ENCODE measurements around the gene COMT.
"Not testable (repeated sequence)": the region's sequence is repeated elsewhere in the genome, so short reads cannot be mapped to it uniquely, and the experiment has no call there.

The COMT gene

DNA sequence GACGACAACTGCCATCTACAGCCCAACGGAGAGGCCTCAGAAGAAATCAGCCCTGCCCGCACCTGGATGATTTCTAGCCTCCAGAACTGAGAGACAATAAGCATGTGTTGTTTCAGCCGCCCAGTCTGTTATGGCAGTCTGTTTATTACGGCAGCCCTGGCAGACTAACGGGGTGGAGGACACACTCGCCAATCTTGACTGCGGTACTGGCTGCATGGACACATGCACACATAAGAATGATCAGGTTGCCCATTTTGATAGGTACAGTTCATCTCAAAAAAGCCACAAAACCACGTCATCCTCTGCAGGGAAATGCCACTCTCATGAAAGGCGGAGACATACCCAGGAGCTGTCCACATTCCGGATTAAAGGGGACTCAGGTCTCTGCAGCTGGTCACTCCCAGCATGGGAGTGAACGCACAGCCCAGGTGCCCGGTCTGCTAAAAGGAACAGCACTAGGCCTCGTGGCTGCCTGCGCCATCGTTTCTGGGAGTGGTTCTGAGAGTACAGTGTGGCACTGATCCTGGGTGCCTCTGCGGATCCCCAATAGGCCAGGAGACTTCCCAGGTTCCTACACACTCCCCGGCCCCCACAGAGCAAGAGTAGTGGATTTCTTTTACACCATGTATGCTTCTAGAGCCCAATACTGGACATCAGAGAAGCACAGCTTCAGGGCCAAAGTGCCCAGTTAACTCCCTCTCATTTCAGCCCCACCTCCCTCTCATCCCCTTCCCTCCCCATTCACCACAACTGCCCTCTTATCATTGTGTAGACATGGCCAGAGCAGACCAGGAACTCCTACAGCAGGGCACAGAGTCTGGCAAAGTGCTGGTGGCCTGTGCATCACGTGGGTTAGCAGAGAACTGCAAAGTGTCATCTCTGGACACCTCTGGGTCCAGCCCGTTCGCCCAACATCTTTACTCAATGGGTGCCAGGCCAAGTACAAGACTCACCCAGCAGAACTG, 11.7 kb upstream of the COMT start:
- no peak for DNase-seq

DNA sequence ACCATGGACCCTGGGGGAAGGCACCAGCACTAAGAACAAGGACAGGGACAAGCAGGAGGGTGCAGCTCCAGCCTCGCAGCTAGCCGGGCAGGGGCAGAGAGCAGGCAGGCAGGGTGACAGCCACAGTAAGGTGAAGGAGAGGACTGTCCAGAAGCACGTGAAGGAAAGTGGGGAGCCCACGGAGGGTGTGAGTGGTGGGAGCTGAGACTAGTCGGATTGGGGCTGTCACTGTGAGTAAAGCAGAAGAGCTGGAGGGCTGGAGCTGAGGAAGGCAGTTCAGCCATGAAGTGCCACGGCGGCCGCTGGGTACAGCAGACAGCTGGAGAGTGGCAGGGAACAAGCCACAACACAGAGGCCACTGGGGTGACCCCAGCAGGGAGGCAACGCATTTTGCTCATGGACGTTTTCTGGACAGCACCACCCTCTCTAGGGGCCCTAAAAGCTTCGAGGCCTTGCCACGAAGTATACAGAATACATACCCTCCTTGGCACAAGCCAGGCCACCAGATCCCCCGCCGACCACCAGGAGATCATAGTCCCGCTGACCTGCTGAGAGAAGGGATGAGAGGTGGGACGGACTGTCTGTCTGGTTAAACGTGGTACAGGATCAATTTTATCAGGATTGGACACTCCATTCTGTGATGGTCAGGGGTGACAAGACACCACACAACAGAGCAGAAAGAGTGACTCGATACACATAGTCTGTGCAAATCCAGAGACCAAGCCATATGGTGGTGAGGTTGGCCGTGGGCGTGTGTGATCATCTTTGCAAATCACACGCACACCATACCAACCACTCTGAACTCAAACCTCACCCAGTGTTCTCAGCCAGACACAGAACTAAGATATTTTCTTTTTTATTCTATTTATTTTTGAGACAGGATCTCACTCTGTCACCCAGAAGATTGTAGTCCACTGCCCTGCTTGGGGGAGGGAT, 10.8 kb upstream of the COMT start:
- no peak for DNase-seq

DNA sequence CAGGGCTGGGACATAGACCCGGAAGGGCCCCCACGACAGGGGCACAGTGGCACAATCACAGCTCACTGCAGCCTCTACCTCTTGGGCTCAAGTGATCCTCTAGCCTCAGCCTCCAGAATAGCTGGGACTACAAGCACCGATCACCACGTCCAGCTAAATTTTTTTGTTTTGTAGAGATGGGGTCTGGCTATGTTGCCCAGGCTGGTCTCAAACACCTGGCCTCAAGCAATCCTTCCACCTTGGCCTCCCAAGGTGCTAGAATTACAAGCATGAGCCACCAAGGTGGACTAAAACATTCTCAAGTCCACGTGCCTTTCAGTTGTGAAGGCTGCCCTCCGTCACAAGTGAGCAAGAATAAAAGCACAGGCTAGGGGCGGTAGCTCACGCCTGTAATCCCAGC, 10.1 kb upstream of the COMT start:
- no peak for DNase-seq

DNA sequence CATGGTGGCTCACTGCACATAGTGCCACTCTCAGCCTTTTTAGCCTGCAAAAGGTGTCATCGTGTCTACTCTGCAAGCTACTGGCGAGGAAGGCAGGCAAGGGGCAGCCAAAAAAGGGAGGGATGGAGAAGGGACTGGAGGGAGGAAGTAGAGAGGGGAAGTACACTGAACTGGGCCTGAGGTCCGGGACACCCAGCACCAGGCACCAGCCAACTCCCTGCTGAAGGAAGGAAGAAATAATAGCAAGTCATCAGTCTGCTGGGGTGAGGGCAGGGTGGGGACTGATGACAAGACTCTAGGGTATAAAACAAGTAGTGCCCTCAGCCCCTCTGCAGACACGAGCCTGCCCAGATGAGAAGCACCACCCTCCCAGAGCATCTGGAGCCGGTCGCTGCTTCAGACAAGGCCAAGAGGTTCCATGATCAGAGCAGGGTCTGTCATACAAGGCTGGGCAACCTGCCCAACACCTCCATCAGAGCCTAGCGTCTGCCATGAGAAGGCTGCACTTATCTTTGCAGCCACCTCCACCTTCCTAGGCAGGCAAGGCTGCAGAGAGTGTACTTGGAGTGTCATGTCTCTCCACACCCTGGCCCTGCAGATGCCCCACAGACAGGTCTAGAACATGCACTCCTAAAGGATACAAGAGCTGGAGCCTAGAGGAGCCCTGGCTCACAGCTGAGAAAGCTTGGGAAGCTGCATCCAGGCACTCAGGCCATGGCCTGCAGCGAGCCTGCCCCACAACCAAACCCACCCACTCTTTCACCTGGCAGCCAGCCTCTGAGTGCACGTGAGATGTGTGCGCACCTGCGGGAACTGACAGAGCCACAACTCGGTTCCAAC, 9.0 kb upstream of the COMT start:
- no peak for DNase-seq

DNA sequence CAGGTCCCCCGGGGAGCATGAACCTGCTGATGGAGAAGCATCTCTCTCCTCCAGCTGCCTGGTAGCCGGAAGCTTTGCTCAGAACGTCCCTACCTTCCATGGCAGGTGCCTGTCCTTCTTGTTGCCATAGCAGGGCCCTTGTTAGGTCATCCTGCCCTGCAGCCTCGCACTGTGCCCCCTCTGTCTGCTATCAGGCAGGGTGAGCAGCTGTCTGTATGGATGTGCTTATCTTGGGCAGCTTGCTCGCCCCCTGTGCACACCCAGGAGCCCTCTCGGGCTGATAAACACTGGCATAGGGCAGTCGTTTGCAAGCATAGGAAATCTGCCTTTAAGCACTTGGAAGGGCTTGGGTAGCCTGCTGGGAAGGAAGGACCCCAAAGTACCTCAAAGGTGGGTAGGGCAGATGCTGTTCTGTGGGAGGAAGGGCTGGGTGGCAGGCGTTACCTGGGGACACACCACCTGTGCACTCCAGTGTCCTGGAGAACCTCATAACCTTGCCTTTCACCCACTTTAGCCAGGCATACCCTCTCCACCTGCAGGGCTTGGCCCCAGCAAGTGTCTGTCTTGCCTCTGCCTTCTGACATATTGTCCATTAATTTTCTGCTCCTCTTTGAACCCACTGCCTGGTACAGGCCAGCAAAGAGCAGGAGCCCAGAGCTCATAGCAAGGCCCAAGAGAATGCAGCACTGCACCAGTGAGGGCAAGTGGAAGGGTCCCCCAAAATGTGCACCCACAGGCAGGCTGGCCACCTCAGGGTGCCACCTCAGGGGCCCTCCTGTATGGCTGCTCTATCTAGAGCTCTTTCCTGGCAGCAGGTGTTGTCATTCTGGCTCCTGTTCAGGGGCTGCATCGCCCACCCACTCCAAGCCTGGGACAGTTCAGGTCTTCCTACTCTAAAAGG, 8.0 kb upstream of the COMT start:
- no peak for DNase-seq

DNA sequence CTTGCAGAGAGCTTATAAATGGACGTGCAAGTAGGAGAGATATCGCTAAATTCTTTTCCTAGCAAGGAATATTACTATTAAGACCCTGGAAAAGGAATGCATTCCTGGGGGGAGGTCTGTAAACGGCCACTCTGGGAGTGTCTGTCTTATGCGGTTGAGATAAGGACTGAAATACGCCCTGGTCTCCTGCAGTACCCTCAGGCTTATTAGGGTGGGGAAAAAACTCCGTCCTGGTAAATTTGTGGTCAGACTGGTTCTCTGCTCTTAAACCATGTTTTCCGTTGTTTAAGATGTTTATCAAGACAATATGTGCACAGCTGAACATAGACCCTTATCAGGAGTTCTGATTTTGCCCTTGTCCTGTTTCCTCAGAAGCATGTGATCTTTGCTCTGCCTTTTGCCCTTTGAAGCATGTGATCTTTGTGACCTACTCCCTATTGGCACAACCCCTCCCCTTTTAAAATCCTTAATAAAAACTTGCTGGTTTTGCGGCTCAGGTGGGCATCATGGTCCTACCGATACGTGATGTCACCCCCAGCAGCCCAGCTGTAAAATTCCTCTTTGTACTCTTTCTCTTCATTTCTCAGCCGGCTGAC, 6.4 kb upstream of the COMT start:
- DNase-seq, result not testable (repeated sequence)

DNA sequence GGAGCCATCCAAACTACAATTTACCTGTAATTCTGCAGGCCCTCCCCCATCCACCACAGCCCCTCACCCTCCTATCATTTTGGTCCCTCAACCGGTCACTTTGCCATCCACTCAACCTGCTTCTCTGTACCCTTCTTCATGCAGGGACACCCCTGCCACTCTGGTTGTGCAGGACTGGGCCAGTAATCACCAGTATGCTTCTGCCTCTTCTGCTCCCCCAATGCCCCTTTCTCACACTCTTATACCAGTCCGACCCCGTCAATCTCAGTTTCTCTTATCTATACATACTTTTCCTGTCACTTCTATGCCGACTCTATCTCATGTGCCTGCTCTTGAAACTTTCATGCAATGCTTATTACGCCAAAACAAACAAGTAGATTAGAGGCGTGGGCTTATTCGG, 5.1 kb upstream of the COMT start:
- DNase-seq, result no peak

DNA sequence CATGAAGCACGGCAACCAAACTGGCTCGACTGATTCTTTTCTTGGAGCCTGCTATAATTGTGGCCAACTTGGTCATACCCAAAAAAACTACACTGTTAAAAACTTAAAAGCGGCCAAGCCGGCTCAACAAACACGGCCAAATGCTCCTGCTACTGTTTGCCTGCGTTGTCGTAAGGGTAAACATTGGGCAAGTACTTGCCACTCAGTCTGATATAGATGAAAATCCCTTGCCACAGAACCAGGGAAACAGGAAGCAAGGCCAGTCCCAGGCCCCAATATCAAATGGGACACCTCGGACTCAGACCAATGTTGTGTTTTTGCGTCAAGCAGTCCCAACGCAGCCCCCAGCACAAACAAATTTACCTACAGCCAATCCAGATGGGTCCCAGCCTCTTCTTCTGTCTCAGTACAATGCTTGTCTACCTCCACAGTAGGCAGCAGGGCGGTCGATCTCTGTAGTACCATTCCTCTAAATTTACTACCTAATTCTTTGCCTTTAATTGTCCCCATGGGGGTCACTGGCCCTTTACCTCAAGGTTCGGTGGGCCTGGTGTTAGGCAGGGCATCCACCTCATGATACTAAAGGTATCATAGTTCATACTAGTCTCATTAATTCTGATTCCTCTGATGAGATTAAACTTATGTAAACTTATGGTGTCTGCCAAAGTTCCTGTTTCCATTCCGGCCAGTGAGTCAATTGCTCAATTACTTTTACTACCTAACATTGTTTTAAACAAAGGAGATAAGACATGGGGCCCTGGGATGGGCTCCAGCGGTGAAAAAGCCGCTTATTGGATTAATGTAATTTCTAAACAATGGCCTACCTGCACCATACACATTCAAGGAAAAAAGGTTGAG, 3.7 kb upstream of the COMT start:
- no peak for DNase-seq

DNA sequence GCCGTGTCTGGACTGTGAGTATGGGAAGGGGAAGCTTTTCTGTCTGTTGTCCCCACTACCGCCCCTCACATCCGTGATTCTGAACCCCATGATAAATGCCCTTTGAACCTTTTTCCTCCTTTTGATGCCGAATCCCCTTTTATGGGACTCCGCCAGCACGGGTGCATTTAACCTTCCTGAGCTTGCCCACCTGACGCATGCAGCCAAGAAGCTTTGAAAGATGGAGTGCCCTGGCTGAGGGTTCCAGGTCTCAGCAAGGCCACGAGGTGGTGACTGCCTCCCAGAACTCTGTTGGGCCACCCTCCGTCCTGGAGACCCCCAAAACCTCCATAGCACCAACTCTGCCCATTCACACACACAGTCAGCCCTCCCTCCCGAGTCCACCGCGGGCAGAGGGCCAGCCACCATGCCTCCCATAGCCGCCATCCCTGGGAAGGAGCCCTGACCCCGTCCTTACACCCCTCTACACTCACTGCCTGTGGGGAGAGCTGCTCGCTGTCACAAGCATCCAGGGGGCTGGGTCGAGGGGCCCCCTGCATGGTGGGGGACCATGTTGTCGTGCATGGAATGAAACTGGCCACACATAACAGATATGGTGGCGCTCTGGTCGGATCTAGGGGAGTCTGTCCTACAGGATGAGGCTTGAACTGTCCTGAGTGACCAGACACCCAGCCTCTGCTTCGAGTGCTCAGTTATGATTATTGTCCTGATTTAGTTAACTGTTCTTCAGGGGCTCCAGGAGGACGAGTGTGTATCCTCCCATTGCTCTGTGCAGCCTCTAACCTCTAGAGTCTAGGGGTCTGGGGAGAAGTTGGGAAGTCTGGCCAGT, 822 bp upstream of the COMT start:
- DNase-seq, result no peak

DNA sequence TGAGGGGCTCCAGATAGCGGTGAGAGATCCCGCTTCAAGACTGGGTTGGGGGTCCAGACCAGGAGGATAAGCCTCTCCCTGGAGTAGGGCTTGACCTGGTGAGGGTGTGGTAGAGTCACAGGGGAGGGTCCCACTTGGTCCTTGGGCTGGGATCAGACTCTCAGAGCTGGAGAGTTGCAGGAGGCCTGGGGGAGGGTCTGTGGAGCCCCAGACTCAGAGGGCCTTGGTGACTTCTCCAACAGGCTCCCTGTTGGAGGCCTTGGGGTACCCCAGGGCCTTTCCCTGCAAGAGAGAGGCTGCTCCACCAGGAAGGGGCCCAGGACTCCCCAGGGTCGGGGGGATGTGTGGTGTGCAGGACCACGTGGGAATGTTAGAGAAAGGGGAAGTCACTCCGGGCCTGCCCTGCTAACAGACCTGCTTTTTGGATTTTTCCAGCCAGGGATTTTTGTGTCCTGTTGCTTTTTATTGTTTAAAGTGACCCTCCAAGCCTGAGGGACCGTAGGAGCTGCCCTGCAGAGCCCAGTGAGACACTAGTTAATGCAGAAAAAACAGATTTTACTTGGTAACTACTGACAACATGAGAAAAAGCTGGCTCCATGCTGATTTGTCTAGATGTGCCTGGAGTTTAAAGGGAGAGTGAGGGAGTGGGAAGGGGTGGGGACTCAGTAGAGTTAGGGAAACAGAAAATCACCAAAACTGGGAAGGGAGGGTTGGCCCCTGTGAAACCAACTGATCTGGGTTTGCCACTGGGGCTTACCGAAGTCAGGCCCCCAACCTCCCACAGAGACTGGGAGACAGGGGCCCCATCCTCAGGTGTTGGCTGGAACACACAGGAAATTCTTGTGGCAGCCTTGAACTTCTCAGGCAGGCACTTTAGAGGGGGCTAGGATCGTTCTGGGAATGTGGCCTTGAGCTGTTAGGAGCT, 847 bp downstream of the COMT start:
- DNase-seq, result peak; percentile 61

DNA sequence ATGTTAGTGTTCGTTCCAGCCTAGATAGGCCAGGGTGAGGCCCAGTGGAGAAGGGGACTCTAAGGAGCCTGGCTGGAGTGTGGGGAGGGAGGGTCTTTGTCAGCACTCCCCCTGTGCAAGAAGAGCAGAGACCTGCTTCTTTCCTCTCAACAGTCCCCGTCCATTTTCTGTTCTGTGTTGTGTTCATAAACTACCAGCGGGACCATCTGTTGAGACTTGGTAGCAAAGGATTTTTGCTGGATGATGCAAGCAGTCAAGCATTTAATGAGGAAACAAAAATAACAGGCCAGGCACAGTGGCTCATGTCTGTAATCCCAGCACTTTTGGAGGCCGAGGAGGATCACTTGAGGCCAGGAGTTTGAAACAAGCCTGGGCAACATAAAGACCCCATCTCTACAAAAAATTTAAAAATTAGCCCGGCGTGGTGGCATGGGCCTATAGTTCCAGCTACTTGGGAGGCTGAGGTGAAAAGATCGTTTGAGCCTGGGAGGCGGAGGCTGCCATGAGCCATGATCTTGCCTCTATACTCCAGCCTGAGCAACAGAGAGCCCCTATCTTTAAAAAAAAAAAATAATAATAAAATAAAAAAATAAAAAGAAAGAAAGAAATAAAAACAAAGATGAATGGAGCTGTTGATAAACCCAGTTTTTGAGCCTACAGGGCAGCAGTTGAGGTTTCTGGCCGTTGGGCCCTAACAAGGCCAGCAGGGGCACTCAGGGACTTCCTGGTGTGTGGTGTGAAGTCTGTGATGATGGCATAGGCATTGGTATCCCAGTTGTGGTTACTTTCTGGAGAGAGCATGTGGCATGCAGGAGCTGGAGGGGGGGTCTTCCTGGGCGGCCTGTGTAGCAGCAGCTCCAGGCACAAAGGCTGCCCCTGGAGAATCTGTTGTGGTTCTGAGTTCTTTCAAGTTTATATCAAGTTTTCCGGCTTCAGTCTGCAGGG, 1.8 kb downstream of the COMT start:
- DNase-seq, result peak; percentile 76

DNA sequence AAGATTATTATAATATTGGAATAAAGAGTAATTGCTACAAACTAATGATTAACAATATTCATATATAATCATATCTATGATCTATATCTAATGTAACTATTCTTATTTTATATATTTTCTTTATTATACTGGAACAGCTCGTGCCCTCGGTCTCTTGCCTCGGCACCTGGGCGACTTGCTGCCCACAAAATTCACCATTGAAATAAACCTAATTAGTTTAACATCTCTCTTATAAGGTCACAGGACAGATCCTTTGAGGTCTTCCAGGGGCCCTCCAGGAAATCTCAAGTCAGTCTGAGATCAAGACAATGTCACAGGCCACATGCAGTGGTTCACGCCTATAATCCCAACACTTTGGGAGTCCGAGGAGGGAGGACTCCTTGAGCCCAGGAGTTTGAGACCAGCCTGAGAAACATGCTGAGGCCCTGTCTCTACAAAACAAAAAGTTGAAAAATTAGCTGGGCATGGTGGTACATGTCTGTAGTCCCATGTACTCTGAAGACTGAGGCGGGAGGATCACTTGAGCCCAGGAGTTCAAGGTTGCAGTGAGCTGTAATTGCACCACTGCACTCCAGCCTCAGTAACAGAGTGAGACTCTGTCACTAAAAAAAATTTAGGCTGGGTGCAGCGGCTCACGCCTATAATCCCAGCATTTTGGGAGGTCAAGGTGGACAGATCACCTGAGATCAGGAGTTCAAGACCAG, 6.6 kb downstream of the COMT start:
- DNase-seq, result no peak

DNA sequence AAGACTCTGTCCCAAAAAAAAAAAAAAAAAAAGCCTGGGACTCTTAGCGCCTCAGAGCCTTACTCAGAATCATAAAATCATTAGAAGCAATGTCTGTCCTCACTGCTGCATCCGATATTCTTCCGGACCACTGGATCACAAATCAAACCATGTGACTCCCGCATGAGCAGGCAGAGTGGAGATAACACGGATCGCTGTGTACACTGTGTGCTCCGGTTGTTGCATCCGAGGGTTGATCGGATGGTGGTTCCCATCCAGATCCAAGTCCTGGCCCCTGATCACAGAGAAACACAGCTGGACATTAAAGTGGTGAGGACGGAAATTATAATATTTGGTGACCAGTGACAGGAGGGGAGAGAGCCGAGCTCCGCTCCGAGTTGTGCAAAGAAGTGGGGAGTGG, 9.8 kb downstream of the COMT start:
- DNase-seq, result no peak

DNA sequence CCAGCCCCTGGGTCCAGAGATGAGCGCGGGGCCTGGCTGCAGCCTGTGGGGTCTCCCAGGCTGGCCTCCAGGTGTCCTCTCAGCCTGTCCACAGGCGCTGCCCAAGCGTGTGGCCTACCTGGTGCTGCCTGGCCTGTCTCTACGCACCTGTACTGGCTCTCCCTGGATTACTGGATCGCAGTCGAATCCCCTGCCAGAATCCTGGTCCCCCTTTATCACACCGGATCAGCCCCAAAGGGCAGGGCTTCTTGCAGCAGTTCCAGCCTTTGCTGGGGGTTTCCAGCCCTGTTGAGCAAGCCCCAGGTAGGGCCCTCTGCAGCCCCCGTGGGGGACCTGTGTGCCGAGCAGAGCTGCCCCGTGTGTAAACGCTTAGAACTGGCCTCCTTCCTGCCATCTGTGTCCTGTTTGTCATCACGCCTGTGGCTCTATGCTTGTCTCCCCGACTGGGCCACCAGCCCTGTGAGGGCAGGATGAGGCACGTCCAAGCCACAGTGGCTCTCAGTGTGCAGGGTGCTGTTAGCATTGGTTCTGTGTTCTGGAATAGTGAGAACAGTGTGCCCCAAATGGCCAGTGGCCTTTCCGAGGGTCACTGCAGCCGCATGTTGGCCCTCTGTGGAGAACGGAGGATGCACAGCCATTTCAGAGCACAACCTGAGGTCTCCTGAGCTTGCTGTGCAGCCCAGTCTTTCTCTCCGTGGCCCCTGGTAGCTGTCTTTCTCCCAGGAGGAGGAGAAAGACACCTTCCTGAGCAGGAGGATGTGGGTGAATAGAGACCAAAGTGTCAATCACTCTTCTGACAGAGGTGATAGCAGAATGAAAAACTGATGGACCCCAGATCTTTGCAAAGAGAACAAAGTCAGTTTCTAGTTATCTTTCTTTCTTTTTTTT, 13.9 kb downstream of the COMT start:
- no peak for DNase-seq

DNA sequence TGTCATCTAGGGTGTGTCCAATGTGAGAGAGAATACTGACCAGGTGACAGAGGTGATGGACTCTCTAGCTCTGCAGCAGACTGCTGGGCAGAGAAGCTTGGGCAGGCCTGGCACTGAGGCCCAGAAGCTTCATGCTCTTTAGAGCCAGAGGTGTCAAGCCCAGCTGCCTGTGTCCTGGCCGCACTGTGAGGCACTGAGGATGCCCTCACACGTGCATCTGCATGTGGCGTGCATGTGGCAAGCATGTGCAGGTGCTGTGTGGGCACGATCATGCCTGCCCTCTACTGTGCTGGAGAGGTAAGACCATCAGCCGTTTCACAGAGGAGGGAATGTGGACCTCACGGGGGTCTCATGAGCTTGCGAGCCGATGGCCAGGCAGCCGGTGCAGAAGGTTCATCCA, 15.9 kb downstream of the COMT start:
- peak; percentile 25 for DNase-seq

Data from NCI-H82 (cell line).